ENCODE results near the gene SEPTIN3.
"Not testable (repeated sequence)": the region's sequence is repeated elsewhere in the genome, so short reads cannot be mapped to it uniquely, and the experiment has no call there.

SEPTIN3 gene

GRCh38 chr22:41940832-41941765 is 28.1 kb upstream of the SEPTIN3 start:
- DNase-seq: no peak

- no peak for DNase-seq
Measured at GRCh38 chr22:41943661-41944209, 25.5 kb upstream of the SEPTIN3 start.

GRCh38 chr22:41946629-41947423 is 22.4 kb upstream of the SEPTIN3 start, which contains the start of gene CENPM:
Gene CENPM, minus strand, starts transcription at chr22:41947152. Its CDS starts 76 bp downstream, at chr22:41947076.
- peak; percentile 97 for DNase-seq

GRCh38 chr22:41947424-41948080 is 21.7 kb upstream of the SEPTIN3 start:
- no peak for DNase-seq

GRCh38 chr22:41948142-41948541 is 21.1 kb upstream of the SEPTIN3 start:
- DNase-seq: no peak

- DNase-seq: not testable (repeated sequence)
Measured at GRCh38 chr22:41948928-41949296, 20.3 kb upstream of the SEPTIN3 start.

- DNase-seq: no peak
Measured at GRCh38 chr22:41949297-41949965, 19.8 kb upstream of the SEPTIN3 start.

GRCh38 chr22:41951898-41952474 is 17.3 kb upstream of the SEPTIN3 start, which contains the start of gene SMIM45:
Gene SMIM45, plus strand, starts transcription at chr22:41952150.
- DNase-seq: no peak

GRCh38 chr22:41952713-41953112 is 16.5 kb upstream of the SEPTIN3 start:
- DNase-seq: no peak

- DNase-seq: no peak
Measured at GRCh38 chr22:41957941-41958556, 11.2 kb upstream of the SEPTIN3 start.

GRCh38 chr22:41963453-41964111 is 5.7 kb upstream of the SEPTIN3 start:
- DNase-seq: no peak

- no peak for DNase-seq
Measured at GRCh38 chr22:41964112-41964491, 5.1 kb upstream of the SEPTIN3 start.

GRCh38 chr22:41966225-41966606 is 3.0 kb upstream of the SEPTIN3 start:
- no peak for DNase-seq

GRCh38 chr22:41966607-41967240 is 2.5 kb upstream of the SEPTIN3 start:
- DNase-seq: no peak

- DNase-seq: no peak
Measured at GRCh38 chr22:41968601-41969000, 642 bp upstream of the SEPTIN3 start.

- no peak for DNase-seq
Measured at GRCh38 chr22:41970601-41971000, 1.4 kb downstream of the SEPTIN3 start.

- DNase-seq: no peak
Measured at GRCh38 chr22:41971431-41971830, 2.2 kb downstream of the SEPTIN3 start.

- no peak for DNase-seq
Measured at GRCh38 chr22:41974691-41975290, 5.5 kb downstream of the SEPTIN3 start.

- no peak for DNase-seq
Measured at GRCh38 chr22:41975299-41976069, 6.2 kb downstream of the SEPTIN3 start.

Measured in NCI-H1048 (cell line).